ENCODE data around the gene USP54. TPM values are rescaled to one million over a fixed set of nuclear protein-coding genes. Genes with fewer than 3 reads are reported as not detected.

The USP54 gene
- total and polyA plus RNA-seq, 9 of the 15 experiments (the other 6 are each of a cell fraction or from before 2014, with no cell fraction given) = 3.8 to 40.1 (median 16.9) TPM

GRCh38 chr10:73581918-73582317, 9.2 kb downstream of the USP54 start:
- ChIA-PET CTCF (ENCODE audit: low intra/inter-chr PET ratio) (no interaction called here), POLR2A (interaction anchor here (0.6 to 1.7 kb wide), 5 partner anchors 11 to 40 kb away, joined by 3 to 9 read pairs (median 4); no protein-coding TSS in a partner anchor)
- Histone ChIP-seq H4K20me1 (replicated peaks; ENCODE audit: control insufficient read depth, insufficient read depth, low read length) (no peaks in the 10 kb centered on the region), H3K4me3 (no peak overlapping the region), H3K9me3 (replicated peaks; ENCODE audit: control insufficient read depth, insufficient read depth, low read depth, low read length) (no peaks in the 10 kb centered on the region; the same call in 1 of the 2 replicates), H3K4me1 (replicated peaks in 1 of 2; ENCODE audit: control insufficient read depth in 2 of 2, insufficient read depth in 2 of 2, low read length in 2 of 2) (peaks cover under 1 to 8% of the 10 kb centered on the region in 2 experiments; a peak in 2 of 5 replicates), H3K9ac (ENCODE audit: insufficient read depth in 1 of 2, low read depth in 2 of 2, low read length in 2 of 2) (no peak overlapping the region), H2AFZ (ENCODE audit: low read depth, low read length) (no peak overlapping the region), H3K79me2 (ENCODE audit: control insufficient read depth, insufficient read depth, low read length) (no peaks in the 10 kb centered on the region), H3K36me3 (ENCODE audit: control insufficient read depth, insufficient read depth, low read length) (no peaks in the 10 kb centered on the region), H3K27ac (ENCODE audit: extremely low read depth, low read depth, low read length) (no peak overlapping the region), H3K4me2 (ENCODE audit: insufficient read depth, low read length) (no peak overlapping the region), H3K9me1 (ENCODE audit: control insufficient read depth, insufficient read depth, low read length) (no peaks in the 10 kb centered on the region), H3K27me3 (ENCODE audit: control insufficient read depth in 2 of 2, insufficient read depth in 2 of 2, low read length in 2 of 2) (no peaks in the 10 kb centered on the region)
- no peak for DNase-seq (ENCODE audit: extremely low read depth in 1 of 4, low spot score in 3 of 4)
- intact Hi-C loops (cut with micrococcal nuclease) = no loop called here
- FAIRE-seq = no peak
- WGBS (ENCODE audit: insufficient coverage, low coverage, missing lambda C conversion rate) = 91% methylated on average over 2 of the region's 2 CpGs
- no peak for ATAC-seq
- BruUV-seq (replicated peaks) = no TSS peak
- in situ Hi-C loops (cut with MboI) = no loop called here
- TF ChIP-seq CREBBP (IDR thresholded peaks at IDR 0.05; ENCODE audit: low read depth, low read length) (no peak), MAFF (IDR thresholded peaks at IDR 0.05; ENCODE audit: low read length) (no peak), HOXB6 (CRISPR knock-in tag; IDR thresholded peaks at IDR 0.05; ENCODE audit: borderline replicate concordance) (no peak), ZBTB40 (IDR thresholded peaks at IDR 0.05) (no peak), ZBTB40 (CRISPR knock-in tag; IDR thresholded peaks at IDR 0.05) (no peak), ZNF175 (CRISPR knock-in tag; IDR thresholded peaks at IDR 0.05; ENCODE audit: low read depth) (no peak), ZNF197 (CRISPR knock-in tag; IDR thresholded peaks at IDR 0.05; ENCODE audit: low read depth) (no peak), HNRNPL (IDR thresholded peaks at IDR 0.05; ENCODE audit: low read depth, low read length) (no peak)

All from K562 (cell line).